HG02852 (cell line): ENCODE data around the gene USP5.
"Not testable (repeated sequence)": the region's sequence is repeated elsewhere in the genome, so short reads cannot be mapped to it uniquely, and the experiment has no call there.

Experiments used
- ATAC-seq: cut with Tn5 transposase; IDR thresholded peaks from one replicate; pipeline ENCODE4 v1.9.1; 2021; ENCODE audit warnings: mild to moderate bottlenecking, moderate library complexity; ENCODE audit not compliant: unreplicated experiment

The USP5 gene

GRCh38 chr12:6886206-6886999, 34.5 kb downstream of the USP5 start:
- ATAC-seq: not testable (repeated sequence)

- no peak for ATAC-seq
Measured at GRCh38 chr12:6887460-6887859, 35.5 kb downstream of the USP5 start.

GRCh38 chr12:6888360-6888759, 36.4 kb downstream of the USP5 start:
- no peak for ATAC-seq

GRCh38 chr12:6888794-6889193, 36.8 kb downstream of the USP5 start:
- not testable (repeated sequence) for ATAC-seq

GRCh38 chr12:6889775-6890573, 38.0 kb downstream of the USP5 start:
- ATAC-seq: not testable (repeated sequence)

GRCh38 chr12:6890789-6891645, 39.1 kb downstream of the USP5 start:
- ATAC-seq: peak; percentile 96

- ATAC-seq: no peak
Measured at GRCh38 chr12:6891646-6892001, 39.7 kb downstream of the USP5 start.

GRCh38 chr12:6892683-6893082, 40.7 kb downstream of the USP5 start:
- not testable (repeated sequence) for ATAC-seq

- ATAC-seq: no peak
Measured at GRCh38 chr12:6894321-6894720, 42.4 kb downstream of the USP5 start.

- no peak for ATAC-seq
Measured at GRCh38 chr12:6896846-6897435, 45.0 kb downstream of the USP5 start.

- no peak for ATAC-seq
Measured at GRCh38 chr12:6899427-6899826, 47.5 kb downstream of the USP5 start.

- no peak for ATAC-seq
Measured at GRCh38 chr12:6899837-6900519, 48.0 kb downstream of the USP5 start.

GRCh38 chr12:6902448-6902847, 50.5 kb downstream of the USP5 start:
- no peak for ATAC-seq

GRCh38 chr12:6903722-6904121, 51.8 kb downstream of the USP5 start:
- no peak for ATAC-seq

- peak; percentile 98 for ATAC-seq
Measured at GRCh38 chr12:6904280-6905276, 52.6 kb downstream of the USP5 start, which contains the start of gene LRRC23. Gene LRRC23, plus strand, starts transcription at chr12:6904822. Its CDS starts 812 bp downstream, at chr12:6905634.

- no peak for ATAC-seq
Measured at GRCh38 chr12:6905414-6906040, 53.6 kb downstream of the USP5 start.

- ATAC-seq: not testable (repeated sequence)
Measured at GRCh38 chr12:6908141-6908540, 56.2 kb downstream of the USP5 start.

GRCh38 chr12:6909421-6910145, 57.6 kb downstream of the USP5 start:
- no peak for ATAC-seq
